Liver (tissue), 2 donors: Measurements from ENCODE around the gene PYGO2.

ENCODE experiments used
- ATF3 ChIP-seq: IDR thresholded peaks from 2 replicates; pipeline ENCODE4 v1.6.1; 2016; ENCODE audit warnings: antibody characterized with exemption
- JUND ChIP-seq, 2 donors: IDR thresholded peaks; 2 replicates each; pipeline ENCODE4 v1.6.1; 2016; ENCODE audit warnings: antibody characterized with exemption in 2 of 2
- SP1 ChIP-seq: IDR thresholded peaks from 2 replicates; pipeline ENCODE4 v1.6.1; 2018; ENCODE audit warnings: antibody characterized with exemption, mild to moderate bottlenecking
- TAF1 ChIP-seq: conservative IDR thresholded peaks from 2 replicates; pipeline ENCODE4 v1.6.1; 2016; ENCODE audit warnings: antibody characterized with exemption, mild to moderate bottlenecking
- donor health status: healthy.

- TF ChIP-seq ATF3 = no peak
- TF ChIP-seq SP1 = no peak
- TF ChIP-seq JUND (IDR thresholded peaks at IDR 0.05) = no peak
- no peak for TF ChIP-seq TAF1
Observed at GRCh38 chr1:154923695-154924094, 37.9 kb downstream of the PYGO2 start.
